NCI-H526 (cell line): Measurements from ENCODE around the gene DYNC2H1.

Experiments used
- DNase-seq, 2 experiments: peaks; one replicate each; lab custom pipeline; 2025; lab: John Stamatoyannopoulos, UW

Gene DYNC2H1

DNA sequence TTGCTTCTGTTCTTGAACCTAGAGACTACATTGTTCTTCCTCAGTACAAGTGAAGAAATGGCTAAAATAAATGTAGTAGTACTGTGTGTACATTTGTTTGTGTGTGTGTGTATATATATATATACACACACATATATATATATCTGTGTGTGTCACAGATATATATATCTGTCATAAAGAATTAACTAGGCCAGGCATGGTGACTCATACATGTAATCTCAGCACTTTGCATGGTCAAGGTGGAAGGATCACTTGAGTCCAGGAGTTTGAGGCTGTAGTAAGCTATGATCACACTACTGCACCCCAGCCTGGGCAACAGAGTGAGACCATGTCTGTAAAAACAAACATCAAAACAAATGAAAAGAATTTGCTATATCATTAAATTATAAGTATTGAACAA, 164.8 kb downstream of the DYNC2H1 start:
- no peak for DNase-seq

DNA sequence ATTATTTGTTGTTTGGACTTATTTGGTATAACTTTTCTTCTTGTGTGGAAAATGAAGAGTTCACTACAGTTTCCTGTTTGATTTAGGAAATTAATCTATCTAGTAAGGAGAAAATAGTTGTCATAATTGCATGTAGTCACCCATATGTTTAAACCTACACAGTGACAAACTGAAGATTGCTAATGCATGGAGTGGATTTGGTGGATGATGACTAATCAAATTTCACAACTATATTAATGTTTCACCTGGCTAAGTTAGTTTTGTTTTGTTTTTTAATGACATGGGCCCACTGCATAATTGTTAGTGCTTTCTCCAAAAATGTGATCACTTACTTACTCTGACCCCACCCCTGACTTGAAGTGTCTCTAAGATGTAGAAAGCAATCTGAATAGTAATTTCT, 170.6 kb downstream of the DYNC2H1 start:
- DNase-seq: no peak

DNA sequence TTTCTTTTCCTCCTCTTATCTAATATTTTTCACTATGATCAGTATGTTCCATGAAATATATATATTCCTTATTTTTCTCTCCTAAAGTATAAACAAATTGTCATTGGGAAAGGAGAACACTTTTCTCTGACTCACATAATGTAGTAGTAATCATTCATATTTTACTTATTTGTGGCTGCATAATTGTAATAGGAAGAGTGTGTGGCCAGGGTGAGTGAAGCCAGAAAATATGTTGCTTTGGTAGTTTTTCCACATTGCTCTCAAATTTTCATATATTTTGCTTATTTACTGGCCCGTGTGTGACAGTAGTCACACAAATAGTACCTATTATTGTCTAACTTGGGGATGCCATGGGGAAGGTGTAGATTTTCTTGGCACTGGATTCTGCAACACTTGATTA, 172.1 kb downstream of the DYNC2H1 start:
- no peak for DNase-seq

DNA sequence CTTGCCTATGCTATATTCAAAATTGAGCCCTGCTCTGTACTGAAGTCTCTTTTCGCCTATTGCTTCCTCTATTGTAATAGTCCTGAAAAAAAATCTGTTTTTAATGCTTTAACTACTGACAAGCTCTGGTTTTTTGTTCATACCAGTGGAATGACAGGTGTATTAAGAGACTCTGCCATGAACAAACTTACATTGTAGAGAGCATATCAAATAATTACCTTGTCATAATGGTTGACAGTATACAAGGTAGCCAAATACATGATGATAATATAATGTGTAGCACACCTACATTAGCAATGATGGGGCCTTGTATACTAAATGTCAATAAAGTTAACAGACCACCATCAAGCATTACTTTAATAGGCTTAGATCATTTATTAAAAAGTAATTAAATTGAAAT, 175.0 kb downstream of the DYNC2H1 start:
- no peak for DNase-seq

DNA sequence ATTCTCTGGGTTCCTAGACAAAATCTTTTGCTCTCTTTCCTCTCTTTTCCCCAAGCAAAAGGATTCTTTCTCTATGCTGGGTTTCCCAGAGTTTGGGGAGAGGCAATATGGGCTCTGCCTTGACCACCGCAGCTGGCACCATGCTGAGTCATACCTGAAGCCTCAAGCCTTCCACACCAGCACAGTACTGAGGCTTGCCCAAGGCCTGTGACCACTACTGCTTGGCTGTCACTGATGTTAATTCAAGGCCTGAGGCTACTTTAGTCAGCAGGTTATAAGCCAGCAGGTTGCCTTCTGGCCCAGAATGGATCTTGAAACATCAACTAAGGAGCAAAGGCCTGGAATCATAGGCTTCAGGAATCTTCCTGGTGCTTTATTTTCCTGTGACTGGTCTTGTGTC, 185.3 kb downstream of the DYNC2H1 start:
- DNase-seq: no peak

DNA sequence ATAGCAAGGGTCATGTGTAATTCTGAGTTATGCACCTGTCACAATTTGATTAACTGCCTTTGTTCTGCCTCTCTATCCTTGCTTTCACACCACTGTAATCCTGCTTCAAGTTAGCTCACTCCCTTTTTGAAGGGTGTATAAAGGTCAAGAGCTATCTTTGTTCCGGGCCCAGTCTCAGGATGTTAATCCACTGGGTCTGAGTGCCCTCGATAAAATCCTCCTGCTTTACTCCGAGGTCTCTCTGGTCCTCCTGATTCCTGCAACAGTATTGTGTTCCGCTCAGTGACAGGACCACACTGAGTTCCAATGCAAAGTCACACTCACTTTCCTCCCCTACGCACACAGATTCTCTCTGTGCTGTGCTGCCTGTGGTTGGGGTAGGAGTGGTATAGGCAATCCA, 186.5 kb downstream of the DYNC2H1 start:
- peak in 1 of 2 experiments; percentile 30 for DNase-seq

DNA sequence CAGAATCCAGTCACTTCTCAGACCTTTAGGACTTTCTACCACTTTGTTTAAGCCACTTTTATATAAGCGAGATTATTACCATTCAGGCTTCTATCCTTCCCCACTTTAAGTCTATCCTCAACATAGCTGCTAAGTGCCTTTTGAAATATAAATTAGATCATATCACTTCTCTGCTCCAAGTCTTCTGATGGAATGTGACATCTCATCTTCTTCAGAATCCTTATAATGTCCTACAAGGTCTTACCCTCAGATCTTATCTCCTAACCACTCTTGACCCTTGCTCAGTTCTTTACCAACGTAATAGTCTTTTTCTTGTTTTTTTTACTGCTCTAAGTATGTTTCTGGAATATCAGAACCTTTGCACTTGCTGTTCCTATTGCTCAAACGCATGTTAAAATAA, 188.7 kb downstream of the DYNC2H1 start:
- no peak for DNase-seq

DNA sequence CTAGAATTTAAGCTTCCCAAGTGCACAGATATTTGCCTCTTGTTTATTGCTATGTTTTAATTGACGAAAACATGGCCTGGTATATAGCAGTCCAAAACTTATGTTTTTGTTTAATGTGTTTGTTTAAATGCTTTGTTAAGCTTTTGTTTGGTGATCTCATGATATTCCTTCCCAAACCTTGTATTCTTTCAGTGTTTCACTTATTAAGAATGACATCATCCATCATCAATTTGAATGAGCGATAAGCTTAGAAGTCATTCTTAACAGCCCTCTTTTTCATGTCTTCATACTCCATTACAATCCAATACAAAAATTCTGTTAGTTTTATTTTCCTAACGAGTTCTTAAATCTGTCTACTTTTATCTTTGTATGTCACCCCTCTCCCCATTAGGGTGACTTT, 206.0 kb downstream of the DYNC2H1 start:
- no peak for DNase-seq

DNA sequence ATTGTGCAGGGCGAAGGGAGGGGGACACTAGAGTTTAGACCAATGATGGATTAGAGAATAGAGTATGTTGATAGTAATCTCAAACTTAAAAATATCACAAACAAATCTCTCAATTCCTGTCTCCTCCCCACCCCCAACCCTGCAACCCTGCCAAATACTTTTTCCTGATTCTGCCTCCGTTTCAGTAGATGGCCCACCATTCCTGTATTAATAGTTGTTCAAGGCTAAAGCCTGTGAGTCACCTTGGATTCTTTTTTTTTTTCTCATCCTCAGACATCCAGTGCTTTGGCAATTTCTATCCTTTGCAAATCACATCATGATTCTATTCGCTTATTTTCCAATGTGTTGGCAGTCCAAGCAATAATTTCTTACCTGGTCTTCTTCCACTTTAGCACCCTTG, 207.9 kb downstream of the DYNC2H1 start:
- DNase-seq: no peak

DNA sequence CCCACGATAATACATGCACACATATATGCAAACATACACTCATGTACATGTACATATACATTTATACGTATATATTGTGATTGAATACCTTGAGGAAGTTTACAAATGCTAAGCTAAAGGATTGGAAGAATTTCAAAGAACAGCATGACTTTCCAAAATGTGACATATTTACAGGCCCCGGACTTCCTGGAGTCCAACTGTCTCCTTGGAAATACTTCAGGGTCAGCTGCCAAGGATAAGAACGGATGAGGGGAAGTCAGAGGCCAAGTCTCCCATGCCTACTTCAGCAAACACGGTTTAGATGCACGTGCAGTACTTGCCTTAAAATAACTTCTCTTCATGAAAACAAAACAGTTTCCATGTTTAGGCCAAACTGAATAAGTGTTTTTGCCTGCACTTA, 213.6 kb downstream of the DYNC2H1 start:
- no peak for DNase-seq

DNA sequence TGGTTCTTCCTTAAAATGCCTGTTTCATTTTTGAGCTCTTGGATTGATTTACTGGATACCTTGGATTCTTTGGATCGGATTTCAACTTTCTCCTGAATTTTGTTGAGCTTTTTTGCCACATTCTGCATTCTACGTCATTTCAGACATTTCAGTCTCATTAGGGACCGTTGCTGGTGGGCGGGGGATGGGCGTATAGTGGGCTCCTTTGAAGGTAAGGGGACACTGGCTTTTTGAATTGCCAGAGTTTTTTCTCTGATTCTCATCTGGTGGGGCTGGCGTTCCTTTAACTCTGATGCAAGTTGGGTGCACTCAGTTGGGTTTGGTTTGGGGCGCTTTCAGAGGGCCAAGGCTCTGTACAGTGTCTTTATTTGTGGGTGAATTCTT, 216.5 kb downstream of the DYNC2H1 start:
- no peak for DNase-seq

DNA sequence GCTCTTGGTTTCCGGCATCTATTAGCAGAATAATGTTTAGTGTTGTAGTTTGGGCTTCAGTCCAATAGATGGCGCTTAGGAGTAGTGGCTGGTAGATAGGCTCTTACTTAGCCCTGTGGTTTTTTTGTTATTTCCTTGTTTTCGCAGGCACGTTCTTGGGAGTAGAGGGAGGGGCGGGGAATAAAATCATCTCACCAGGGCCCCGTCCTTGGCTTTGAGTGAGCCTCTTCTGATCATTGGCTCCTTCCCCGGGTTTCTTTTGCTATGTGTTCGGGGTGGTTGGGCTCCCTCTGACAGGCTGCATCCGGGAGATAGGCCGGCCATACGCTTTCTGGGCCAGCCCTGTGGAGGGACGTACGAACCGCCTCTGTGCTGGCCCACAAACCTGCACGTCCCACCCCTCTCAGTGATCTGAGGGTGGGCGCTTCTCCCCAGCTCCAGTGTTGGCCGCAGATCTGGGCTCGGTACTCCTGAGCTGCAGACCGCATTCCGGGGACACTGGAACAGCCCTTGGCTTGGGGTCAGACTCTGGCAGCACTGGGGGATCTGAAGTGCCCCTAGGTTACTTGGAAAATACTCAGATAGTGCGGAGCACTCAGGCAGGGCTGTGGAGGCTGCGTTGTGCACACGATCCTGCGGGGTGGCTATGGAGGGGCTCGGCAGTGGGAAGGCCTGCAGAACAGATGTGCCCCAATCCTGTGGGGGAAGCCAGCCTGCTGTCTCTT, 217.0 kb downstream of the DYNC2H1 start:
- peak; percentile 22 to 66 for DNase-seq

DNA sequence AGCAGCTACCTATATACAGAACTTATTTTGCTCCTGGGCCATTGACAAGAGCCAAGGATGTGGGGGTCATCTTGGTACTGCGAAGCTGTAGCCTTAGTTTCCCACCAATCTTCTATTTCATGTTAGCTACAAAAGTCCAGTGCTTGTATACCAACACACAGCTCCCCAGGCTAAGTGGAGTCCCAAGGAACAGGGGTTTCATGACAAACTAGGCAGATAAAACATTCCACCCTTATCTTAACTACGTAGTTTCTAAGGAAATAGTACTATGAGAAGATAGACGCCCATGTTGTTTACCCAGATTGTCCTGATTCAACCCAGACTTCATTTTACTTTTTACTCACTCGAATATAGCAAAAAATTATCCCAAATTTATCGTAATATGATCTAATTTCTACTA, 218.5 kb downstream of the DYNC2H1 start:
- DNase-seq: no peak

DNA sequence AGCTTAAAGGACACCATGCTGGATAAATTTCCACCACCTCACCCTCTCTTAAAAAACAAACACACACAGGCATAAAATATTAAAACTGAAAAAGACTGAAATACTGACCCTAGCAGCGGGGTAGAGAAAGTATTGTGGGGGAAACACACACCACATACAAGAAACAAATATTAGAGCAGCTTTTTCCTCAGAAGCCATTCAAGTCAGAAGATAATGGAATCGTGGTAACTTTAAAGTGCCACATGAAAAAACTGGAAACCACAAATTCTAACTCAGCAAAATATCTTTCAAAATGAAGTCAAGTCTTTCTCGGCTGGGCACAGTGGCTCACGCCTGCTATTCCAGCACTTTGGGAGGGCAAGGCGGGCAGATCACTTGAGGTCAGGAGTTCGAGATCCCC, 223.2 kb downstream of the DYNC2H1 start:
- DNase-seq: no peak

DNA sequence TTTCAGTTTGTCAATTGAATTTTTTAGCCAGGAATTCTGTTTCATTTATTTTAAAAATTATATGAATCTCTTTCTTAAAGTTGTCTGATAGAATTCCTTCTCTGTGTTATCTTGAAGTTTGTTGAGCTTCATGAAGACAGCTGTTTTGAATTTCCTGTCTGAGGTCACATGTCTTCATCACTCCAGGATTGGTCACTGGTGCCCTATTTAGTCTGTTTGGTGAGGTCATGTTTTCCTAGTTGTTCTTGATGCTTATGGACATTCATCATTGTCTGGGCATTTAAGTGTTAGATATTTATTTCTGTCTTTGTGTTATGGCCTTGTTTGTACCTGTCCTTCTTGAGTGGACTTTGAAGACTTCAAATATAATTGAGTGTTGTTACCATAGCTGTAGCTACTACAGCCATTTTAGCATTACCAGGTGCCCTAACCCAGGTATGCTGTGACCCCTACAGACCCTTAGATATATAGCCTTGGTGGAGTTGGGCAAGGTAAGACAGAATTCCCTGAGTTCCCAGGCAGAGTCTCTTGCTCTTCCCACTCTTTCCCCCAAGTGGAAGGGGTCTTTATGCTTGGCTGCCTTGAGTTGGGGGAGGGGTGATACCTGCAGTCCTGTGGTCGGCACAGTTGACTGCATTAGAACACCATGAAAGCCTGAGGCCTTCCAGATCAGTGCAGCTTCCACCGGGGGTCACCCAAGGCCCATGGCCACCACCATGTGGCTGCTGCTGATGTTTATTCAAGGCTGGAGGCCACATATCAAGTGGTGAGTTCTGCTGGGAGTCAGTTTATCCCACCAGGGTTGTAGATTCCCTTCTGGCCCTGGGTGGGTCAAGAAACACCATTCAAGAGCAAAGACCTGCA, 229.6 kb downstream of the DYNC2H1 start:
- DNase-seq: peak; percentile 69 to 89

DNA sequence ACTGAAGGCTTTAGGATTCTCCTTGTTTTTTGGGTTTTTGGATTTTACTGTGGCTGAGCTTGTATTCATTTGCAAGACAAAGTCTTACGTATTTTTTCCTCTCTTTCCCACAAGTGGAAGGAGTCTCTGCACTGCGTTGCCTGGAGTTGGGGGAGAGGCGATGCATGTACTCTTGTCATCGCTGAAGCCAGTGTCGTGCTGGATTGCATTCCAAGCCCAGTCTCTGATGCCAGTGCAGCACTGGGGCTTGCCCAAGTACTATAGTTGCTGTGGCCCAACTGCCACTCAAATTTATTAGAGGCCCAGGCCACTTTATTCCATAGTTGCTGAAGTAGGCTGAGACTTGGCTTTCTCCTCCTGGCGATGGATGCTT, 230.2 kb downstream of the DYNC2H1 start:
- DNase-seq: no peak

DNA sequence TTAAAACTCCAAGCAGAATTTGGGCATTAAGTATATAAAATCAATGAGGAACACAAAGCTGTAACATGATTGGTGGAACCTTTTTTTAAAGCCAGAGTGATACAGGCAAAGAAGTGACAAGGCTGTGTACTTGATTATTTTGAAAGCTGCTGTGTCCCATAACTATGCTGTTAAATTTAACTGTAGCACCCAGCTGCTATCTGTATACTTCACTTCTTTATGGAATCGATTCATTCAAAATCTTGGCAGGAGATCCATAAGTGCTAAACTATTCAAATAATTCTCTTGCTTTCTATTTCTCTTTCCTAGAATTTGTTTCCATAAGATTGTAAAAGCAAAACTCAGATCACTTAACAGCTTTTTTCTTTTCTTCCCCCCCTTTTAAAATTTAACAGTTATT, 231.7 kb downstream of the DYNC2H1 start:
- no peak for DNase-seq

DNA sequence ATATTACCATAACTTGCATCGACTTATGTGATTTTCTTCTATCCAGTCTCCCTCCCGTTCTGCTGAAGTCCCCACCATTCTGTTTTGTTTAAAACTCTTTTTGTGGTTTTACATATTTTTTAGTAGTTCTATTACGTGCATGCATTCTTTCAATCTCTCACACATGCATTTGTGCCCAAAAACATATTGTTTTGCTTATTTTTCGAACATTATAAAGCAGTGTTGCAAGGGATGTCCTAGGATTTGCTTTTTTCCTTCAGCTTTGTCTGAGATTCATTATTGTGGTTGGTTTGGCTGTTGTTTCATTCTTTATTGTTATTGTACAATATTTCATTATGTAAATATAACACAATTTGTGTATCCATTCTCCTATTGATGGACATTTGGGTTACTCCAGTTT, 235.7 kb downstream of the DYNC2H1 start:
- no peak for DNase-seq

DNA sequence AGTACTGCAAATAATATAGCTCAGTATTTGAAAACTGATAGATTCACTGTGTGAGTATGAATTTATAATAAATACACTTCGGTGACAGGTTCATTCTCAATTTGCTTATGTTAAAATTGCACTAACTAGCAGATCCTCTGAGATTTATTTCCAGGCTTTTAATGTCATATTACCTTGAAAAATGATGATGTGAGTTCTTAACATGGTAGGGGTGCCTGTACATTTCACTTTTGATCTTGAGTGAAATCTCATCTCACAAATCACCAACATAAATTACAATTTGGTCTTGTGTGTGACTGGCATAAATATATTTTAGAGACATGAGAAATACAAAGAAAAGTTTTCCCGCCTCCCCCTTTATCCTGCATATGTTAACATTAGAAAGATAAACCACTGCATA, 240.4 kb downstream of the DYNC2H1 start:
- no peak for DNase-seq

DNA sequence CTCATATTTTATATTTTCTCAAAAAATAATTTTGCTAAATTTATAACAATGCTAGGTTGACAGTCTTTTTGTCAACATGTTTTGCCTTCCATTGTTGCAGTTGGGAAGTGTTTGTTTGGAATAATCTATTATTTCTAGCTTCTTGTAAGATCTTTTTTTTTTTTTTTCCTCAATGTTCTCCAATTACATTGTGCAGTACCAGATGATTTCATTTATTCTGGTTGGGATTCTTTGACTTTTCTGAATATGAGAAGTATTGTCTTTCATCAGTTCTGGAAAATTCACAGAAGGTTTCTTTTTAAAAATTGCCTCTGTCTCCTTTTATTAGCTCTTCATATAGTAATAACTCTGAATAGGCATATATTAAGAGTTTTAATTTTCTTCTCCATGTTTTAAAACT, 245.4 kb downstream of the DYNC2H1 start:
- DNase-seq: no peak

DNA sequence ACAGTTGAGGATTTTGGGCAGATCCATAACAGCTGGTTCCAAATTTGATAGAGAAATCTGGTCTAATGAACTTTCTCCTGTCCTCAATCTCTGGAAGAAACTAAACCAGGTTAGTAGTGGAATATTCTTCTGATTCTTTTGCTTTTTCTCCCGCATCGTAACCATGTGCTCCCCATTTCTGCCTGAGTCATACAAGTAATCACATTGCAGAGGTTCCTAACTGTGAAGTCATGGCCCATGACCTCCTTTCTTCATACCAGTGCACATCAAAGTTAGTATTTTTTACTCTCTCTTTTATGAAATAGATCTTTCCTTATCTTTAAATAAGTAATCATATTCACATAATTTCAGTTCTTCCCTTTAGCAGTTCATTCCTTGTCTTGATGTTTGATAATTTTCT, 249.0 kb downstream of the DYNC2H1 start:
- no peak for DNase-seq

DNA sequence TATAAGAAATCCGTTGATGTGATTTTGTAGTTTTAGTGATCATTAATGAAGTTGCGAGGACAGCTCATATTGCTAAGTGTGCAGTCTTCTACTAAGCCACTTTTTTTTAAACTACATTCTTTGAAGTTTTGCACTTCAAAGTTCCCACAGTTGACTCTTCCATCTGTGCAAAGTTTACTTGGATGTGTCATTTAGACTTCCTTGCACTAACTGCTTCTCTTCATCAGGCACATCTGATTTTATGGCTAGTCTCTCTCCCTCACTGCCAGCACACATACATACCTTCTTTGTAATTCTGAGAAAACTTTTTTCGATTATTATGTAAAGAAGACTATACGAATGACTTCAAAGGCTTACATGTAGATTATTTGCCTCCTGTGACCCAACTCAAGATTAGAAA, 250.0 kb downstream of the DYNC2H1 start:
- no peak for DNase-seq

DNA sequence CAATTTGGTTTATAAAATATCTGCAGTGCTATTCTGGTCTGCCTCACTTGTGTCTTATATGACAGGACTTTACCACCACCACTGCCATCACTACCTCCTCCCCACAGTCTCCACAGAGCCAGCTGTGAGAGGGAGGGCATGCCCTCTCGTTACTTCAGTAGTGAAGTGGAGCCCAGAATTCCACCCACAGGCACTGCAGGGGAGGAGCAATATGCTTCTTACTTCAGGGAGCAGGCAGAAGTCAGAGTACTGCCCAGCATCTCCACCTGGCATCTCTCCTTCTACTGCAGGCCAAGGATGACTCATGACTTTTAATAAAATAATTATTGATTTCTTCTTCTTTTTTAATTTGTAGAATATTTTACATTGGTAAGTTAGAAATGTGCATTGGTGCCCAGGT, 255.5 kb downstream of the DYNC2H1 start:
- no peak for DNase-seq

DNA sequence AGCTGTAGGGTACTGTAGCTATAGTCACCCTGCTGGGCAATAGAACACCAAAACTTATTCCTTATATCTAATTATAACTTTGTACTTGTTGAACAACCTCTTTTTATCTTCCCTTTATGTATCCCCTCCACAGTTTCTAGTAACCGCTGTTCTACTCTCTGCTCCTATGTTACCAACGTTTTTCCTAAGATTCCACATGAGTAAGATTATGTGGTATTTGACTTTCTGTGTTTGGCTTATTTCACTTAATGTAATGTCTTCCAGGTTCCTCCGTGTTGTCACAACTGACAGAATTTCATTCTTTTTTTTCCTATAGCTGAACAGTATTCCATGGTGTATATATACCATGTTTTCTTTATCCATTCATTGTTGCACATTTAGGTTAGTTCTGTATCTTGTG, 258.4 kb downstream of the DYNC2H1 start:
- DNase-seq: peak in 1 of 2 experiments; percentile 38
